Osteocyte (in vitro differentiated cells): ENCODE data around the gene ZBED1. TPM values are rescaled to one million over a fixed set of nuclear protein-coding genes. Genes with fewer than 3 reads are reported as not detected.
"Not testable (repeated sequence)": the region's sequence is repeated elsewhere in the genome, so short reads cannot be mapped to it uniquely, and the experiment has no call there.

Experiments used
- DNase-seq: peaks from one replicate; pipeline ENCODE4 v3.0.0; 2021; ENCODE audit warnings: mixed read lengths; ENCODE audit not compliant: unreplicated experiment; ENCODE audit errors: extremely low spot score
- H3K27ac Mint-ChIP-seq: one replicate; pipeline ENCODE4 v1.8.0; 2021; ENCODE audit warnings: mild to moderate bottlenecking, mixed read lengths; ENCODE audit not compliant: unreplicated experiment
- H3K27me3 Mint-ChIP-seq: one replicate; pipeline ENCODE4 v1.8.0; 2021; ENCODE audit warnings: mixed read lengths; ENCODE audit not compliant: unreplicated experiment
- H3K36me3 Mint-ChIP-seq: one replicate; pipeline ENCODE4 v1.8.0; 2021; ENCODE audit warnings: mixed read lengths; ENCODE audit not compliant: unreplicated experiment
- H3K4me1 Mint-ChIP-seq: one replicate; pipeline ENCODE4 v1.8.0; 2021; ENCODE audit warnings: mixed read lengths; ENCODE audit not compliant: unreplicated experiment
- H3K4me3 Mint-ChIP-seq: one replicate; pipeline ENCODE4 v1.8.0; 2021; ENCODE audit warnings: mild to moderate bottlenecking, moderate library complexity, mixed read lengths; ENCODE audit not compliant: unreplicated experiment
- H3K9me3 Mint-ChIP-seq: one replicate; pipeline ENCODE4 v1.8.0; 2021; ENCODE audit warnings: mixed read lengths; ENCODE audit not compliant: unreplicated experiment
- total RNA-seq: library from RNA; stranded (reverse); gene quantifications from 2 replicates; pipeline ENCODE4 v1.2.1, GENCODE V29; 2021
- TF ChIP-seq, protein P1 (sequence below): fragments of 200-600 bp; sonication (generic); IDR thresholded peaks from 2 replicates; pipeline ENCODE4 v1.5.0; 2021; ENCODE audit warnings: antibody characterized with exemption, mild to moderate bottlenecking, moderate library complexity

ZBED1 gene
- total RNA-seq, 1 donor from 2014 or later, result 56.4 TPM

- H3K4me1 Mint-ChIP-seq, result no peaks in the 10 kb centered on the region
- H3K9me3 Mint-ChIP-seq, result no peaks in the 10 kb centered on the region
- no peak overlapping the region for H3K27ac Mint-ChIP-seq
- H3K36me3 Mint-ChIP-seq, result peaks cover 7% of the 10 kb centered on the region
- no peaks in the 10 kb centered on the region for H3K27me3 Mint-ChIP-seq
- DNase-seq, result no peak
- H3K4me3 Mint-ChIP-seq, result no peak overlapping the region
- TF ChIP-seq, protein P1, sequence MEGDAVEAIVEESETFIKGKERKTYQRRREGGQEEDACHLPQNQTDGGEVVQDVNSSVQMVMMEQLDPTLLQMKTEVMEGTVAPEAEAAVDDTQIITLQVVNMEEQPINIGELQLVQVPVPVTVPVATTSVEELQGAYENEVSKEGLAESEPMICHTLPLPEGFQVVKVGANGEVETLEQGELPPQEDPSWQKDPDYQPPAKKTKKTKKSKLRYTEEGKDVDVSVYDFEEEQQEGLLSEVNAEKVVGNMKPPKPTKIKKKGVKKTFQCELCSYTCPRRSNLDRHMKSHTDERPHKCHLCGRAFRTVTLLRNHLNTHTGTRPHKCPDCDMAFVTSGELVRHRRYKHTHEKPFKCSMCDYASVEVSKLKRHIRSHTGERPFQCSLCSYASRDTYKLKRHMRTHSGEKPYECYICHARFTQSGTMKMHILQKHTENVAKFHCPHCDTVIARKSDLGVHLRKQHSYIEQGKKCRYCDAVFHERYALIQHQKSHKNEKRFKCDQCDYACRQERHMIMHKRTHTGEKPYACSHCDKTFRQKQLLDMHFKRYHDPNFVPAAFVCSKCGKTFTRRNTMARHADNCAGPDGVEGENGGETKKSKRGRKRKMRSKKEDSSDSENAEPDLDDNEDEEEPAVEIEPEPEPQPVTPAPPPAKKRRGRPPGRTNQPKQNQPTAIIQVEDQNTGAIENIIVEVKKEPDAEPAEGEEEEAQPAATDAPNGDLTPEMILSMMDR, result no peak
These were observed 29.1 kb downstream of the ZBED1 start for GRCh38 chrX:2471641-2472040.

- not testable (repeated sequence) for H3K9me3 Mint-ChIP-seq, H3K27ac Mint-ChIP-seq, H3K36me3 Mint-ChIP-seq, H3K4me3 Mint-ChIP-seq, H3K27me3 Mint-ChIP-seq, DNase-seq, H3K4me1 Mint-ChIP-seq
These were observed 29.6 kb downstream of the ZBED1 start for GRCh38 chrX:2471126-2471525.

DNA sequence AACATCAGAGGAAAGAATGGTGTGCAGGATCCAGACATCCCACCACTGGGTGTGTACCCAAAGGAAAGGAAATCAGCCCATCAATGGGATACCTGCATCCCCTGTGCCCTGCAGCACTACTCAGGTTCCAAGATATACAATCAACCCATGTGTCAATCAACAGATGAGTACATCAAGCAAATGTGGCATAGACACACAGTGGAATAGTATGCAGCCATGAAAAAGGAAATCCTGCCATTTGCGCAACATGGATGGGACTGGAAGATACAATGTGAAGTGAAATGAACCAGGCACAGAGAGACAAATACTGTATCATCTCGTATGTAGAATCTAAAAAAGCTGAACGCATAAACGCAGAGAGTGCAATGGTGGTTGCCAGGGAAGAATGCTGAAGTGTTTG lies 30.9 kb downstream of the ZBED1 start:
- not testable (repeated sequence) for H3K4me3 Mint-ChIP-seq, H3K27ac Mint-ChIP-seq, H3K27me3 Mint-ChIP-seq, H3K9me3 Mint-ChIP-seq, H3K4me1 Mint-ChIP-seq, DNase-seq, H3K36me3 Mint-ChIP-seq

- TF ChIP-seq, protein P1, result no peak
- H3K27ac Mint-ChIP-seq, result no peak overlapping the region
- no peak for DNase-seq
- H3K4me3 Mint-ChIP-seq, result no peak overlapping the region
- peaks cover 5% of the 10 kb centered on the region for H3K36me3 Mint-ChIP-seq
- no peaks in the 10 kb centered on the region for H3K9me3 Mint-ChIP-seq
- no peaks in the 10 kb centered on the region for H3K4me1 Mint-ChIP-seq
- no peaks in the 10 kb centered on the region for H3K27me3 Mint-ChIP-seq
These were observed 31.5 kb downstream of the ZBED1 start for GRCh38 chrX:2469196-2469685.

DNA sequence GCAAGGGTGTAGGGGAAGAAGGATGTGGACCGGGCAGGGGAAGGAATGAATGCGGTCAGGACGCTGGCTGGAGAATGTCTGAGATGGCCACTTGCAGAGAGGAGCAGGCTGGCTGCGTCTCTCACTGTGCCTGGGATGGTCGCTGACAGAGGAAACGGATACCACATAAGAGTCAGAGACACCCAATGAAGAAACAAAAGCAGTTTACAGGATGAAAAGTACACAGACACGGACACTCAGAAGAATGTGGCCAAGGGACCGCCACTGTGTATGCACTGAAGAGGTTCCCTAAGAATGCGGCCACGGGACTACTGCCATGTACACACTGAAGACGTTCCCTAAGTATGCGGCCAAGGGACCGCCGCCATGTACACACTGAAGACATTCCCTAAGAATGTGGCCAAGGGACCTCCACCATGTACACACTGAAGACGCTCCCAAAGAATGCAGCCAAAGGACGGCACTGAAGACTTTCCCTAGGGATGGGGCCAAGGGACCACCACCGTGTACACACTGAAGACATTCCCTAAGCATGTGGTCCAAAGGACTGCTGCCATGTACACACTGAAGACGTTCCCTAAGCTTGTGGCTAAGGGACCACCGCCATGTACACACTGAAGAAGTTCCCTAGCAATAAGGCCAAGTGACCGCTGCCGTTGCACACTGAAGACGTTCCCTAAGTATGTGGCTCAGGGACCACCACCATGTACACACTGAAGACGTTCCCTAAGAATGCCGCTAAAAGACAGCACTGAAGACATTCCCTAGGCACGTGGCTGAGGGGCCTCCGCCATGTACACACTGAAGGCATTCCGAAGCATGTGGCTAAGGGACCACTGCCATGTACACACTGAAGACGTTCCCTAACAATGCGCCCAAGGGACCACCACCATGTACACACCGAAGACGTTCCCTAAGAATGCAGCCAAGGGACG lies 32.2 kb downstream of the ZBED1 start:
- Mint-ChIP-seq H3K27ac (no peak overlapping the region), H3K4me1 (no peaks in the 10 kb centered on the region), H3K9me3 (no peaks in the 10 kb centered on the region), H3K36me3 (peaks cover 5% of the 10 kb centered on the region), H3K27me3 (no peaks in the 10 kb centered on the region), H3K4me3 (no peak overlapping the region)
- DNase-seq, result no peak
- TF ChIP-seq, protein P1, result no peak
